OCI-LY7 (cell line): ENCODE results near the gene CCDC9B. TPM values are rescaled to one million over a fixed set of nuclear protein-coding genes. Genes with fewer than 3 reads are reported as not detected.

ENCODE experiments used
- BruUV-seq: library from RNA; stranded (reverse); fragments of 400-500 nt; replicated peaks from 2 replicates; lab custom pipeline; 2021; lab: Mats Ljungman, UMichigan
- CTCF ChIA-PET: fragments of 300-600 bp; sonication (Branson Sonifier 250); formaldehyde crosslinking; loops from one replicate; lab custom pipeline; 2022; ENCODE audit warnings: antibody characterized with exemption; ENCODE audit not compliant: unreplicated experiment; lab: Charles Lee
- POLR2A ChIA-PET: fragments of 300-600 bp; sonication (Branson Sonifier 250); formaldehyde crosslinking; loops from one replicate; lab custom pipeline; 2022; ENCODE audit warnings: antibody characterized with exemption; lab: Charles Lee
- DNase-seq: peaks from one replicate; pipeline ENCODE4 v3.0.0-alpha.2; 2015; ENCODE audit warnings: low spot score
- H2AFZ ChIP-seq: fragments of 200-600 bp; sonication (generic), shearing (Covaris generic); 2 replicates; pipeline ENCODE4 v1.6.1; 2014; ENCODE audit warnings: mild to moderate bottlenecking, antibody characterized with exemption, low read length, moderate library complexity
- H3K27ac ChIP-seq: fragments of 200-600 bp; sonication (generic); 2 replicates; pipeline ENCODE4 v1.5.1; 2014; ENCODE audit warnings: mixed run types, low read depth, mild to moderate bottlenecking, moderate library complexity, low read length, inconsistent platforms; ENCODE audit not compliant: poor library complexity, severe bottlenecking
- H3K36me3 ChIP-seq: fragments of 200-600 bp; sonication (generic); 2 replicates; pipeline ENCODE4 v1.6.1; 2014; ENCODE audit warnings: mild to moderate bottlenecking, antibody characterized with exemption, low read length, moderate library complexity, mixed read lengths; ENCODE audit not compliant: insufficient read depth
- H3K4me1 ChIP-seq: fragments of 200-600 bp; sonication (generic); 2 replicates; pipeline ENCODE4 v1.5.1; 2014; ENCODE audit warnings: mild to moderate bottlenecking, low read length; ENCODE audit not compliant: insufficient read depth, poor library complexity, severe bottlenecking
- H3K4me2 ChIP-seq: fragments of 200-600 bp; sonication (generic); 2 replicates; pipeline ENCODE4 v1.6.1; 2014; ENCODE audit warnings: mild to moderate bottlenecking, low read length
- H3K4me3 ChIP-seq: fragments of 200-600 bp; sonication (generic); 2 replicates; pipeline ENCODE4 v1.5.1; 2014; ENCODE audit warnings: mild to moderate bottlenecking, low read depth, low read length; ENCODE audit not compliant: poor library complexity, severe bottlenecking
- H3K79me2 ChIP-seq: fragments of 200-600 bp; sonication (generic); 2 replicates; pipeline ENCODE4 v1.6.1; 2016; ENCODE audit warnings: low read depth, mild to moderate bottlenecking, low read length, moderate library complexity, mixed read lengths; ENCODE audit not compliant: insufficient read depth
- H3K9me2 ChIP-seq: fragments of 200-600 bp; sonication (generic); 2 replicates; pipeline ENCODE4 v1.6.1; 2016; ENCODE audit warnings: mild to moderate bottlenecking, low read length, mixed read lengths; ENCODE audit not compliant: insufficient read depth
- H3K9me3 ChIP-seq: fragments of 200-600 bp; sonication (generic); 2 replicates; pipeline ENCODE4 v1.6.1; 2014; ENCODE audit warnings: mild to moderate bottlenecking, mixed run types, low read length, mixed read lengths
- H4K20me1 ChIP-seq: fragments of 200-600 bp; sonication (generic); 2 replicates; pipeline ENCODE4 v1.6.1; 2014; ENCODE audit warnings: mild to moderate bottlenecking, antibody characterized with exemption, low read length, moderate library complexity, mixed read lengths; ENCODE audit not compliant: insufficient read depth
- CTCF ChIP-seq: fragments of 200-600 bp; sonication (generic); conservative IDR thresholded peaks from 2 replicates; pipeline ENCODE4 v1.5.1; 2014; ENCODE audit warnings: mild to moderate bottlenecking, antibody characterized with exemption, low read length, moderate library complexity, mixed read lengths
- EZH2phosphoT487 ChIP-seq: fragments of 200-600 bp; sonication (generic); IDR thresholded peaks from 2 replicates; pipeline ENCODE4 v1.6.1; 2018; ENCODE audit warnings: low read depth, borderline replicate concordance, mild to moderate bottlenecking, mixed run types, antibody characterized with exemption, low read length, moderate library complexity, mixed read lengths
- intact Hi-C: fragments of 100-400 bp; cut with micrococcal nuclease; formaldehyde crosslinking; loops from one replicate; pipeline ENCODE4 v1.10.0; 2022; ENCODE audit not compliant: unreplicated experiment
- total RNA-seq, 2 experiments: library from RNA; depleted of rRNA in 1 of 2; stranded (reverse); fragments of >200 nt in 1 of 2; shearing (Covaris generic) in 1 of 2; gene quantifications; 2 replicates each; pipeline ENCODE4 v1.2.3, GENCODE V29; 2014 to 2022

The CCDC9B gene
- total RNA-seq, 2 experiments from 2014 or later = 1.4 TPM; not detected in 1

- intact Hi-C loops = no loop called here
- ChIA-PET CTCF (interaction anchor here (1.0 kb wide), 1 partner anchor 9 kb away, joined by 3 read pairs; no protein-coding TSS in a partner anchor), POLR2A (no interaction called here)
- H4K20me1 ChIP-seq = no peaks in the 10 kb centered on the region
- H3K9me3 ChIP-seq = no peaks in the 10 kb centered on the region
- H3K36me3 ChIP-seq = no peaks in the 10 kb centered on the region
- no peak for DNase-seq
- H3K79me2 ChIP-seq = no peaks in the 10 kb centered on the region
- TF ChIP-seq EZH2phosphoT487 (no peak), CTCF (no peak)
- no peak overlapping the region for H3K4me2 ChIP-seq
- no peak overlapping the region for H3K4me3 ChIP-seq
- BruUV-seq = no TSS peak
- H2AFZ ChIP-seq = no peak overlapping the region
- H3K4me1 ChIP-seq = peaks cover under 1% of the 10 kb centered on the region
- no peak overlapping the region for H3K27ac ChIP-seq
- H3K9me2 ChIP-seq = no peaks in the 10 kb centered on the region
Observed at GRCh38 chr15:40328176-40328575, 12.6 kb downstream of the CCDC9B start.

- no peak overlapping the region for H3K4me3 ChIP-seq
- CTCF ChIA-PET = interaction anchor here (0.9 kb wide), 1 partner anchor 10 kb away, joined by 4 read pairs; no protein-coding TSS in a partner anchor
- no peaks in the 10 kb centered on the region for H4K20me1 ChIP-seq
- no peak for DNase-seq
- no peak for TF ChIP-seq EZH2phosphoT487
- TF ChIP-seq CTCF = no peak
- H2AFZ ChIP-seq = no peak overlapping the region
- no peaks in the 10 kb centered on the region for H3K9me3 ChIP-seq
- no peaks in the 10 kb centered on the region for H3K36me3 ChIP-seq
- no peak overlapping the region for H3K27ac ChIP-seq
- H3K79me2 ChIP-seq = no peaks in the 10 kb centered on the region
- intact Hi-C loops = no loop called here
- H3K4me1 ChIP-seq = peaks cover 6% of the 10 kb centered on the region
- no peak overlapping the region for H3K4me2 ChIP-seq
- POLR2A ChIA-PET = interaction anchor here (1.0 to 1.3 kb wide), 2 partner anchors 10 to 12 kb away, joined by 3 to 4 read pairs; no protein-coding TSS in a partner anchor
- BruUV-seq = no TSS peak
- no peaks in the 10 kb centered on the region for H3K9me2 ChIP-seq
Observed at GRCh38 chr15:40327457-40327856, 13.3 kb downstream of the CCDC9B start.

- CTCF ChIA-PET = interaction anchor here (1.4 kb wide), 1 partner anchor 11 kb away, joined by 4 read pairs; no protein-coding TSS in a partner anchor
- no peak for TF ChIP-seq CTCF
- no peak for TF ChIP-seq EZH2phosphoT487
- Histone ChIP-seq H2AFZ (no peak overlapping the region), H3K4me2 (no peak overlapping the region), H3K9me2 (no peaks in the 10 kb centered on the region), H3K9me3 (no peaks in the 10 kb centered on the region), H3K79me2 (no peaks in the 10 kb centered on the region), H4K20me1 (no peaks in the 10 kb centered on the region), H3K27ac (no peak overlapping the region), H3K4me1 (peaks cover 6% of the 10 kb centered on the region), H3K36me3 (no peaks in the 10 kb centered on the region), H3K4me3 (no peak overlapping the region)
- POLR2A ChIA-PET = no interaction called here
- no peak for DNase-seq
- intact Hi-C loops = no loop called here
- BruUV-seq = no TSS peak
Observed at GRCh38 chr15:40325700-40326099, 15.0 kb downstream of the CCDC9B start.
